Heart left ventricle (tissue), 16 donors: ENCODE results near the gene TMC2. TPM values are rescaled to one million over a fixed set of nuclear protein-coding genes. Genes with fewer than 3 reads are reported as not detected.

Experiments used
- ATAC-seq, 4 donors: fragments of 200-7000 bp; cut with Tn5 transposase; one replicate each; pipeline ENCODE4 v1.9.1; 2020 to 2022; ENCODE audit warnings: moderate library complexity in 4 of 4, mild to moderate bottlenecking in 3 of 4, moderate number of reproducible peaks in 1 of 4
- DNase-seq, 5 donors: peaks; one replicate each; pipeline ENCODE4 v3.0.0-alpha.2; 2020
- H3K27ac ChIP-seq, 12 donors: fragments of 200-600 bp; sonication (generic) in 4 of 12; one replicate each; pipeline versions ENCODE4 v1.5.0 to v1.8.0; 2016 to 2022; ENCODE audit warnings: mild to moderate bottlenecking in 2 of 12
- H3K27me3 ChIP-seq, 9 donors: fragments of 200-600 bp; sonication (generic) in 2 of 9; one replicate each; pipeline versions ENCODE4 v1.5.1 to v1.8.0; 2016 to 2022; ENCODE audit warnings: mild to moderate bottlenecking in 3 of 9
- H3K36me3 ChIP-seq, 9 donors: fragments of 200-600 bp; sonication (generic) in 2 of 9; one replicate each; pipeline versions ENCODE4 v1.5.0 to v1.8.0; 2018 to 2022; ENCODE audit warnings: mild to moderate bottlenecking in 2 of 9
- H3K4me1 ChIP-seq, 12 donors: fragments of 200-600 bp; sonication (generic) in 4 of 12; one replicate each; pipeline versions ENCODE4 v1.5.0 to v1.8.0; 2016 to 2022; ENCODE audit warnings: mild to moderate bottlenecking in 3 of 12
- H3K4me3 ChIP-seq, 12 donors: fragments of 200-600 bp; sonication (generic) in 4 of 12; one replicate each; pipeline versions ENCODE4 v1.5.0 to v1.8.0; 2017 to 2022; ENCODE audit warnings: mild to moderate bottlenecking in 9 of 12, moderate library complexity in 4 of 12
- H3K9me3 ChIP-seq, 12 donors: fragments of 200-600 bp; sonication (generic) in 4 of 12; one replicate each; pipeline versions ENCODE4 v1.5.0 to v1.8.0; 2016 to 2022; ENCODE audit warnings: mild to moderate bottlenecking in 1 of 12
- CTCF ChIP-seq, 12 donors: fragments of 200-600 bp; sonication (generic) in 4 of 12; IDR thresholded peaks; one replicate each; pipeline versions ENCODE4 v1.5.0 to v1.8.0; 2018 to 2022; ENCODE audit warnings: antibody characterized with exemption in 12 of 12, mild to moderate bottlenecking in 5 of 12
- POLR2A ChIP-seq, 2 donors: fragments of 450-650 bp; IDR thresholded peaks; one replicate each; pipeline ENCODE4 v1.6.1; 2017; ENCODE audit warnings: antibody characterized with exemption in 2 of 2, mild to moderate bottlenecking in 2 of 2, moderate library complexity in 2 of 2
- WGBS, 4 donors: extraction: QIAGEN DNeasy Blood & Tissue Kit in 2 of 4; methylation state at CpG; one replicate each; pipeline versions ENCODE4 v1.1.5 to v1.1.7; 2013 to 2018; 5-methylcytosine and 5-hydroxymethylcytosine counted together
- intact Hi-C, 10 donors: fragments of 100-400 bp; cut with DNase I; formaldehyde crosslinking; loops; one replicate each; pipeline versions ENCODE4 v1.11.1 to v1.14.2; 2022
- polyA plus RNA-seq, 2 donors: library from polyadenylated mRNA; stranded (reverse); fragments of 200-250 nt; gene quantifications; one replicate each; pipeline ENCODE4 v1.2.3, GENCODE V29; 2013
- total RNA-seq, 9 donors: library from RNA; depleted of rRNA in 2 of 9; stranded (reverse); fragments of >200 nt in 2 of 9; fragmentation: NEBNext Ultra II Directional in 3 of 9; extraction: Animal tissue kit (Norgen Biotek cat#: 25700) in 3 of 9; gene quantifications; one replicate each; pipeline versions ENCODE4 v1.1.0 to v1.2.4, GENCODE V29; 2016 to 2023
- donor health status: ischemic (EF 13 %, LVEDD 7.1; RV severe dilation, severe dysfunction).
- donor health status: healthy with polysubstance abuse.
- donor health status: DM: no; HTN: yes; CAD: no.
- donor health status: DM: no; HTN: no; CAD: no.
- donor health status: ischemic (EF 25% LVEDD 6.9; RV normal size, moderate dysfunction).
- donor health status: ischemic (EF 25% LVEDD 5.7; RV mildly dilated, moderate dysfunction).
- donor health status: healthy.
- donor health status: DM: yes; HTN: yes; CAD: no.
- donor health status: ischemic (EF 35%, LVEDD 5.7; RV mildly dilated, moderate dysfunction).
- donor health status: nonischemic (EF 11% LVEDD 7.7; RV severe dilation, severe dysfunction).
- donor health status: DM: yes; HTN: yes; CAD: no.
- donor health status: PGD.
- donor health status: ischemic (EF 29% LVEDD 5.4; RV normal size, mild dysfunction).
- donor health status: nonischemic (EF 23%, LVEDD 6.1; RV moderate dilation, normal function).

The TMC2 gene
- total and polyA plus RNA-seq, 11 donors, result not detected

- no peaks in the 10 kb centered on the region for H3K27me3 ChIP-seq
- ATAC-seq (no peak), DNase-seq (no peak)
- H3K4me1 ChIP-seq, result no peaks in the 10 kb centered on the region
- H3K4me3 ChIP-seq, result no peak overlapping the region
- TF ChIP-seq POLR2A (IDR thresholded peaks at IDR 0.05) (no peak), CTCF (IDR thresholded peaks at IDR 0.05) (no peak)
- no peaks in the 10 kb centered on the region for H3K36me3 ChIP-seq
- WGBS, 4 donors, result 82 to 86% (median 85%) methylated on average over 9 of the region's 9 CpGs
- intact Hi-C loops, result loop anchor here in 4 of 10 donors (5.0 to 10.0 kb wide), 2 partner anchors 114 to 116 kb away; no protein-coding TSS in a partner anchor
- H3K27ac ChIP-seq, result no peak overlapping the region
- no peaks in the 10 kb centered on the region for H3K9me3 ChIP-seq
These were observed 104.5 kb downstream of the TMC2 start for GRCh38 chr20:2640899-2641298.

- TF ChIP-seq CTCF (IDR thresholded peaks at IDR 0.05), result no peak
- no peak for TF ChIP-seq POLR2A (IDR thresholded peaks at IDR 0.05)
- Histone ChIP-seq H3K4me1 (peaks cover 0 to 3% (median 0%) of the 10 kb centered on the region in 12 donors), H3K27ac (no peak overlapping the region), H3K36me3 (no peaks in the 10 kb centered on the region), H3K27me3 (no peaks in the 10 kb centered on the region), H3K4me3 (no peak overlapping the region), H3K9me3 (no peaks in the 10 kb centered on the region)
- intact Hi-C loops, result loop anchor here in 5 of 10 donors (2.0 to 10.0 kb wide), 3 partner anchors 116 to 119 kb away; no protein-coding TSS in a partner anchor
- 33 to 96% (median 69%) methylated on average over 1 of the region's 1 CpG for whole genome bisulfite sequencing, 4 donors
- no peak for ATAC-seq
- no peak for DNase-seq
These were observed 107.3 kb downstream of the TMC2 start for GRCh38 chr20:2643708-2644107.

GRCh38 chr20:2651772-2652723 is 115.7 kb downstream of the TMC2 start, which contains the start of gene NOP56:
NOP56 (plus strand) TSS chr20:2652632; CDS start chr20:2652661, 29 bp downstream.
- peak within 1 kb of the TSS; percentile 71 to 99 (median 90) for H3K4me3 ChIP-seq
- intact Hi-C loops, result loop anchor here in 1 of 10 donors (5.0 kb wide), 1 partner anchor 130 kb away; no protein-coding TSS in a partner anchor
- H3K27me3 ChIP-seq, result no peaks in the 10 kb centered on the region
- TF ChIP-seq POLR2A (IDR thresholded peaks at IDR 0.05), result peak; percentile 18 to 94
- no peak for TF ChIP-seq CTCF (IDR thresholded peaks at IDR 0.05)
- peaks cover 4 to 28% (median 20%) of the 10 kb centered on the region in 12 donors for H3K4me1 ChIP-seq
- peaks cover 0 to 35% (median 32%) of the 10 kb centered on the region in 9 donors for H3K36me3 ChIP-seq
- ATAC-seq, result peak; percentile 96 to 98 (median 98)
- DNase-seq, result peak; percentile 92 to 97 (median 94)
- 0 to 1% (median 0%) methylated on average over 46 to 101 of the region's 101 CpGs for WGBS, 4 donors
- H3K9me3 ChIP-seq, result no peaks in the 10 kb centered on the region
- H3K27ac ChIP-seq, result peak within 1 kb of the TSS; percentile 85 to 98 (median 94)
